HL-60 (cell line): ENCODE data around the gene PLA2G5.

ENCODE experiments used
- DNase-seq, 2 experiments: peaks; one replicate each; pipeline ENCODE4 v3.0.0-alpha.2; 2010 to 2020; ENCODE audit warnings: low read depth in 1 of 2, low spot score in 1 of 2
- H3K27ac ChIP-seq: fragments of 250-450 bp; sonication (Bioruptor Pico); replicated peaks from 2 replicates; pipeline ENCODE4 v1.5.1; 2020; ENCODE audit warnings: mild to moderate bottlenecking, moderate library complexity
- H3K27me3 ChIP-seq: fragments of 250-450 bp; sonication (Bioruptor Pico); 2 replicates; pipeline ENCODE4 v1.5.1; 2021; ENCODE audit warnings: mild to moderate bottlenecking, moderate library complexity; ENCODE audit not compliant: insufficient read depth, poor library complexity, severe bottlenecking
- H3K4me3 ChIP-seq: replicated peaks from 2 replicates; pipeline ENCODE4 v1.5.1; 2011; ENCODE audit warnings: mild to moderate bottlenecking, control low read depth, low read length; ENCODE audit not compliant: insufficient read depth
- CTCF ChIP-seq: IDR thresholded peaks from one replicate; pipeline ENCODE4 v1.5.1; 2011; ENCODE audit warnings: low read length, control low read depth, inconsistent platforms; ENCODE audit not compliant: insufficient read depth
- GABPA ChIP-seq: IDR thresholded peaks from 2 replicates; pipeline ENCODE4 v1.6.1; 2012; ENCODE audit warnings: low read depth
- POLR2AphosphoS5 ChIP-seq: IDR thresholded peaks from 2 replicates; pipeline ENCODE4 v1.6.1; 2012; ENCODE audit warnings: low read depth
- SPI1 ChIP-seq: IDR thresholded peaks from 2 replicates; pipeline ENCODE4 v1.6.1; 2012; ENCODE audit warnings: low read depth, mild to moderate bottlenecking, borderline replicate concordance
- TF ChIP-seq, protein P1 (sequence below): IDR thresholded peaks from 2 replicates; pipeline ENCODE4 v1.6.1; 2012; ENCODE audit warnings: low read depth; ENCODE audit not compliant: insufficient replicate concordance

PLA2G5 gene

DNA sequence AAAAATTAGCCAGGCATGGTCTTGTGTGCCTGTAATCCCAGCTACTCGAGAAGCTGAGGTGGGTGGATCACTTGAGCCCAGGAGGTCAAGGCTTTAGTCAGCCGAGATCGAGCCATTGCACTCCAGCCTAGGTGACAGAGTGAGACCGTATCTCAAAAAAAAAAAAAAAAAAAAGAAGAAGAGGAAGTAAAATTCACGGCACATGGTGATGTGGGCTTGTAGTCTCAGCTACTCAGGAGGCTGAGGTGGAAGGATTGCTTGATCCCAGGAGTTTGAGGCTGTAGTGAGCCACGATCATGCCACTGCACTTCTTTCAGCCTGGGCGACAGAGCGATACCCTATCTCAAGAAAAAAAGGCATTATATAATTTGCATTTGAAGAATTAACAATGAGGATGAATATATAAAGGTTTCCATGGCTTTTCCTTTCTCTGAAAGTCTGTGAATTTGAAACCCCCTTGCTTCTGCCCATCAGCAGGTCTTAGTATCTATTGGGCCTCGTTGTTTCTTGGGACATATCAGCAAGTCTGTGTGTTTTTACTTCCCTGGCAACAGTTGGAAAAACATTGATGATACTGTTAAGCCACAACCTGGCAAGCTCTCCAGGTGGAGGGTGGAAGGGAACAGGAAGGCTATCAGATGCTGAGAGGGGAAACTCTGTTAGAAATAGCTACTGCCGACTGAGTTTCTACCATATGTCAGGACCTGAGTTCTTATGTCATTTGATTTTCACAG lies 53.9 kb downstream of the PLA2G5 start:
- DNase-seq, result no peak
- TF ChIP-seq, protein P1, sequence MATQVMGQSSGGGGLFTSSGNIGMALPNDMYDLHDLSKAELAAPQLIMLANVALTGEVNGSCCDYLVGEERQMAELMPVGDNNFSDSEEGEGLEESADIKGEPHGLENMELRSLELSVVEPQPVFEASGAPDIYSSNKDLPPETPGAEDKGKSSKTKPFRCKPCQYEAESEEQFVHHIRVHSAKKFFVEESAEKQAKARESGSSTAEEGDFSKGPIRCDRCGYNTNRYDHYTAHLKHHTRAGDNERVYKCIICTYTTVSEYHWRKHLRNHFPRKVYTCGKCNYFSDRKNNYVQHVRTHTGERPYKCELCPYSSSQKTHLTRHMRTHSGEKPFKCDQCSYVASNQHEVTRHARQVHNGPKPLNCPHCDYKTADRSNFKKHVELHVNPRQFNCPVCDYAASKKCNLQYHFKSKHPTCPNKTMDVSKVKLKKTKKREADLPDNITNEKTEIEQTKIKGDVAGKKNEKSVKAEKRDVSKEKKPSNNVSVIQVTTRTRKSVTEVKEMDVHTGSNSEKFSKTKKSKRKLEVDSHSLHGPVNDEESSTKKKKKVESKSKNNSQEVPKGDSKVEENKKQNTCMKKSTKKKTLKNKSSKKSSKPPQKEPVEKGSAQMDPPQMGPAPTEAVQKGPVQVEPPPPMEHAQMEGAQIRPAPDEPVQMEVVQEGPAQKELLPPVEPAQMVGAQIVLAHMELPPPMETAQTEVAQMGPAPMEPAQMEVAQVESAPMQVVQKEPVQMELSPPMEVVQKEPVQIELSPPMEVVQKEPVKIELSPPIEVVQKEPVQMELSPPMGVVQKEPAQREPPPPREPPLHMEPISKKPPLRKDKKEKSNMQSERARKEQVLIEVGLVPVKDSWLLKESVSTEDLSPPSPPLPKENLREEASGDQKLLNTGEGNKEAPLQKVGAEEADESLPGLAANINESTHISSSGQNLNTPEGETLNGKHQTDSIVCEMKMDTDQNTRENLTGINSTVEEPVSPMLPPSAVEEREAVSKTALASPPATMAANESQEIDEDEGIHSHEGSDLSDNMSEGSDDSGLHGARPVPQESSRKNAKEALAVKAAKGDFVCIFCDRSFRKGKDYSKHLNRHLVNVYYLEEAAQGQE, result no peak
- TF ChIP-seq CTCF, result no peak
- no peak for TF ChIP-seq GABPA
- TF ChIP-seq SPI1, result no peak
- TF ChIP-seq POLR2AphosphoS5, result no peak
- Histone ChIP-seq H3K27ac (no peak overlapping the region), H3K27me3 (no peaks in the 10 kb centered on the region), H3K4me3 (no peak overlapping the region)

DNA sequence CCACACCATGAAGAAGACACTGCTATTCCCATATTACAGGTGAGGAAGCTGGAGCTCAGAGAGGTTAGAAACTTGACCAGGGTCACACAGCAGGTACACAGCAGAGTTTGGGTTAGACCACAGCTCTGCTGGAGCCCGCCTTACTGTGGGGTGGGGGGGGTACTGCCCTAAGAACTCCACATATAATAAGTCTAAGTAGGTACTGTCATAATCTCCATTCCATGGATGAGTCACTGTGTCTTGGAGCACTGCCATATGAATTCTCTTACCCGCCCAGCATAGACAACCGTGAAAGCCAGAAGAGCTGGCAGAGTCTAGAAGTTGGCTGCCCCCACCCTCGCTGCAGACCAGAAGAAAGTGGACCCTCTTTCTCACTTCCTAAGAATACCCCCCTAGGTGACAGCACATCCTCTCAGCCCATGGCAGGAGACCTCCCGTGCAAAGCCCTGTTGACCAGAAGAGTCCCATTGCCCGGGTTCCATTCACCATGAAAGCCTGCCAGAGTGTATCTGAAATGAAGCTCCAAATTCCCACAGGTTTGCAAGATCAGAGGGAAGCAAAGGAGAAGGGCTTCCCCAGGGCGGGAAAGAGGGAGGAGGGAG lies 54.6 kb downstream of the PLA2G5 start:
- H3K4me3 ChIP-seq, result no peak overlapping the region
- no peak overlapping the region for H3K27ac ChIP-seq
- no peaks in the 10 kb centered on the region for H3K27me3 ChIP-seq
- TF ChIP-seq, protein P1, result no peak
- no peak for TF ChIP-seq GABPA
- TF ChIP-seq CTCF, result no peak
- TF ChIP-seq POLR2AphosphoS5, result no peak
- no peak for TF ChIP-seq SPI1
- no peak for DNase-seq

DNA sequence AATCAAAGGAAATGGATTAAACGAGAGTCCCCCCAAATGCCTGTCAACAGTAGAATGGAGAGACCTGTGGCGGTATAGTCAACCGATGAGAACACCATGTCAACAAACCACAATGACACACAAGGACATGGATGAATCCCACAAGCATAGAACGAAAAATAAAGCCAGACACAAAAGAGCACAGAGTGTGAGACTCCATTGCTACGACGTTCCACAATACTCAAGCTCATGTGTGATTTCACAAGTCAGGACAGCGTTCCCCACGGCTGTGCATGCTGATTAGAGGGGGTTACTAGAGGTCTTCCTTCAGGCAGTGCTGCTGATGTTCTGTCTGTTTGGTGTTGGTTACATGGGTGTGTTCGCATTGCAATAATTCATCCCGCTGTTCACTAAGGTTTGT lies 55.1 kb downstream of the PLA2G5 start:
- Histone ChIP-seq H3K27ac (no peak overlapping the region), H3K4me3 (no peak overlapping the region), H3K27me3 (no peaks in the 10 kb centered on the region)
- DNase-seq, result no peak
- TF ChIP-seq, protein P1, result no peak
- TF ChIP-seq POLR2AphosphoS5, result no peak
- no peak for TF ChIP-seq SPI1
- TF ChIP-seq GABPA, result no peak
- no peak for TF ChIP-seq CTCF
